ENCODE data around the gene CACNA1S.

CACNA1S gene

GRCh38 chr1:201136355-201137023 lies 24.3 kb upstream of the CACNA1S start:
- no peak overlapping the region for H3K4me3 ChIP-seq (ENCODE audit: low read depth, low read length)
- TF ChIP-seq CTCF (IDR thresholded peaks at IDR 0.05; ENCODE audit: low read depth, low read length) = no peak

DNA sequence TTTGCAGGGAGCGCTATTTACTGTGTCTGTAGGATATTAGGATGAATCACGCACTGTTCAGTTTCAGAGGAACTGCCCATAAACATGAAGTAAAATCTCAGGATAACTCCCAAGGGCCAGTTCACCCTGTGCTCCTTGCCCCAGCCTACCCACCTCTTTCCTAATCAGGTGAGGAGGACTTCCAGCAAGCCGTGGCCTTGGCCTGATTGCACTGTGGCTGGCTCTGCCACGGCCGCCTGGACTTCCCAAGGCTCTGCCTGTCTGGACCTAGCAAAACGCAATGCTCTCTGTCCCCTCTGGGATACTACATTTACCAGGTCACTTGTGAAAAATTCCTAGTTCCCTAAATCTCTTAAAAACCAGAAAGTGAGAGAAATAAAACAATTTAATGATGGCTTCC lies 22.2 kb upstream of the CACNA1S start:
- H3K4me3 ChIP-seq (ENCODE audit: low read depth, low read length) = no peak overlapping the region
- no peak for TF ChIP-seq CTCF (IDR thresholded peaks at IDR 0.05; ENCODE audit: low read depth, low read length)

DNA sequence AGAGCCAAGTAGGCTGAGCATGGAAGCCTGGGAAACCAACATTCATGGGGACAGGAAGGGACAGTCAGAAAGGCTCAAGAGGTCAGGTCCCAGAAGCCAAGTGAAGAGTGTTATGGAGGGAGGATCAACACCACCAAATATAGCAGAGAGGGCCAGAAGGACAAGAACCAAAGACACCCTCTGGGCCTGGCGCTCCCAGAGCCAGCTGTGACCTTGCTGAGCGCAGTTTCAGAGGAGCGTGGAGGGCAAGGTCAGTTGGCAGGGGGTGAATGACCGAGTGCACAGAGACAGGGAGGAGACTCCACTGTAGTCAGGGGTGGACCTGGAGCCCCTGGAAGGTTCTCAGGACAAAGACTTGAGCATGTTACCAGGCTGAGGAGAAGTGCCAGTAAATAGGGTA lies 19.2 kb upstream of the CACNA1S start:
- no peak overlapping the region for H3K4me3 ChIP-seq (ENCODE audit: low read depth, low read length)
- no peak for TF ChIP-seq CTCF (IDR thresholded peaks at IDR 0.05; ENCODE audit: low read depth, low read length)

DNA sequence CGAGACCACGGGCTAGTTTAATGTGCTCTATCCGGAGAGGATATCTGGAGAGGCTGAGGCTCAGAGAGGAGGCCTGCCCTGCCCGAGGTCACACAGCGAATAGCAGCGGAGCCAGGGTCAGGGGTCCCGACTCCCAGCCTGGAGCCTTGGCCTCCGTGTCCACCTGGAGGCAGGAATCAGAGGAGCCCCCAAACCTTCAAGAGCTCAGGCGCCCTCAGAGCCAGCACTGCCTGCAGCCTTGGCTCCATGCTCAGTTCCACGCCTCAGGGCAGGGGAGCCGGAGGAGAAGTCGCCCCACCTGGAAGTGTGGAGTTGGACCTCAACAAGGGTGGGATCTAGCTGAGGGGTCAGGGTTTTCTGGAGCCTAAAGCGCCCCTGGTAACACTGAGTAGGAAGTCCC lies 16.7 kb upstream of the CACNA1S start:
- TF ChIP-seq CTCF (IDR thresholded peaks at IDR 0.05; ENCODE audit: low read depth, low read length) = no peak
- no peak overlapping the region for H3K4me3 ChIP-seq (ENCODE audit: low read depth, low read length)

- H3K4me3 ChIP-seq (ENCODE audit: low read depth, low read length) = no peak overlapping the region
- no peak for TF ChIP-seq CTCF (IDR thresholded peaks at IDR 0.05; ENCODE audit: low read depth, low read length)
These were observed 16.2 kb upstream of the CACNA1S start for GRCh38 chr1:201128476-201128875.

- no peak for TF ChIP-seq CTCF (IDR thresholded peaks at IDR 0.05; ENCODE audit: low read depth, low read length)
- H3K4me3 ChIP-seq (ENCODE audit: low read depth, low read length) = no peak overlapping the region
These were observed 15.7 kb upstream of the CACNA1S start for GRCh38 chr1:201127755-201128455.

Measured in WI38 (cell line).